GM23338 (cell line): ENCODE data around the gene ZNF334. TPM values are rescaled to one million over a fixed set of nuclear protein-coding genes. Genes with fewer than 3 reads are reported as not detected.

Experiments
- ATAC-seq: fragments of 200-7000 bp; cut with Tn5 transposase; 3 replicates; pipeline ENCODE4 v1.9.1; 2020
- DNase-seq: peaks from one replicate; pipeline ENCODE4 v3.0.0-alpha.2; 2015; ENCODE audit warnings: low spot score
- H2AFZ ChIP-seq: fragments of 200-600 bp; sonication (generic); 2 replicates; pipeline ENCODE4 v1.8.0; 2016; ENCODE audit warnings: antibody characterized with exemption, mild to moderate bottlenecking, moderate library complexity
- H3F3A ChIP-seq: fragments of 200-600 bp; sonication (generic); replicated peaks from 2 replicates; pipeline ENCODE4 v1.8.0; 2017; ENCODE audit warnings: antibody characterized with exemption, mixed run types, low read depth
- H3K27ac ChIP-seq: fragments of 200-600 bp; sonication (generic); 2 replicates; pipeline ENCODE4 v1.6.1; 2016; ENCODE audit warnings: low read depth
- H3K27me3 ChIP-seq: fragments of 200-600 bp; sonication (generic); 2 replicates; pipeline ENCODE4 v1.8.0; 2016; ENCODE audit warnings: mild to moderate bottlenecking, mixed run types, moderate library complexity; ENCODE audit not compliant: insufficient read depth
- H3K36me3 ChIP-seq: fragments of 200-600 bp; sonication (generic); 2 replicates; pipeline ENCODE4 v1.8.0; 2016; ENCODE audit warnings: mild to moderate bottlenecking; ENCODE audit not compliant: insufficient read depth
- H3K4me1 ChIP-seq: fragments of 200-600 bp; sonication (generic); 2 replicates; pipeline ENCODE4 v1.8.0; 2016; ENCODE audit warnings: mild to moderate bottlenecking, moderate library complexity; ENCODE audit not compliant: insufficient read depth
- H3K4me2 ChIP-seq: fragments of 200-600 bp; sonication (generic); 2 replicates; pipeline ENCODE4 v1.7.1; 2017; ENCODE audit warnings: mixed run types
- H3K4me3 ChIP-seq: fragments of 200-600 bp; sonication (generic); 2 replicates; pipeline ENCODE4 v1.6.1; 2016; ENCODE audit warnings: mixed run types
- H3K79me2 ChIP-seq: fragments of 200-600 bp; sonication (generic); replicated peaks from 2 replicates; pipeline ENCODE4 v1.8.0; 2017; ENCODE audit warnings: mild to moderate bottlenecking; ENCODE audit not compliant: insufficient read depth
- H3K9me2 ChIP-seq: fragments of 200-600 bp; sonication (generic); 2 replicates; pipeline ENCODE4 v1.8.0; 2017; ENCODE audit not compliant: insufficient read depth
- H4K20me1 ChIP-seq: fragments of 200-600 bp; sonication (generic); replicated peaks from 2 replicates; pipeline ENCODE4 v1.8.0; 2017; ENCODE audit warnings: mild to moderate bottlenecking; ENCODE audit not compliant: insufficient read depth
- H3K27ac Mint-ChIP-seq: 2 replicates; pipeline ENCODE4 v1.8.0; 2020; ENCODE audit warnings: inconsistent platforms, mild to moderate bottlenecking, moderate library complexity, mixed read lengths
- H3K27me3 Mint-ChIP-seq: 3 replicates; pipeline ENCODE4 v1.8.0; 2022; ENCODE audit warnings: low read depth, mild to moderate bottlenecking, moderate library complexity, mixed read lengths, inconsistent platforms; ENCODE audit not compliant: insufficient read depth, poor library complexity
- H3K36me3 Mint-ChIP-seq: 3 replicates; pipeline ENCODE4 v1.8.0; 2021; ENCODE audit warnings: low read depth, mild to moderate bottlenecking, inconsistent platforms, moderate library complexity, mixed read lengths
- H3K4me1 Mint-ChIP-seq: 3 replicates; pipeline ENCODE4 v1.8.0; 2020; ENCODE audit warnings: mild to moderate bottlenecking, inconsistent platforms, mixed read lengths
- H3K4me3 Mint-ChIP-seq: 3 replicates; pipeline ENCODE4 v1.8.0; 2021; ENCODE audit warnings: moderate library complexity, mild to moderate bottlenecking, inconsistent platforms, mixed read lengths
- H3K9me3 Mint-ChIP-seq: 3 replicates; pipeline ENCODE4 v1.8.0; 2020; ENCODE audit warnings: moderate library complexity, mild to moderate bottlenecking, inconsistent platforms, mixed read lengths
- CREB1 ChIP-seq: fragments of 250-450 bp; sonication (Bioruptor Pico); IDR thresholded peaks from 2 replicates; pipeline ENCODE4 v1.5.0; 2020; ENCODE audit warnings: low read depth, mild to moderate bottlenecking, moderate library complexity
- EZH2 ChIP-seq: fragments of 200-600 bp; sonication (generic); IDR thresholded peaks from one replicate; pipeline ENCODE4 v1.8.0; 2017; ENCODE audit warnings: antibody characterized with exemption, mild to moderate bottlenecking, low read depth; ENCODE audit not compliant: unreplicated experiment
- EZH2phosphoT487 ChIP-seq: fragments of 200-600 bp; sonication (generic); IDR thresholded peaks from one replicate; pipeline ENCODE4 v1.8.1; 2018; ENCODE audit warnings: antibody characterized with exemption; ENCODE audit not compliant: unreplicated experiment
- JUNB ChIP-seq: IDR thresholded peaks from one replicate; pipeline ENCODE4 v1.6.1; 2016; ENCODE audit warnings: antibody characterized with exemption; ENCODE audit not compliant: unreplicated experiment
- NANOG ChIP-seq: IDR thresholded peaks from 2 replicates; pipeline ENCODE4 v1.6.1; 2016; ENCODE audit warnings: antibody characterized with exemption, borderline replicate concordance
- POLR2AphosphoS5 ChIP-seq: IDR thresholded peaks from 2 replicates; pipeline ENCODE4 v1.6.1; 2016; ENCODE audit warnings: antibody characterized with exemption, low read depth
- ZNF114 ChIP-seq: fragments of 250-450 bp; sonication (Bioruptor Pico); IDR thresholded peaks from 2 replicates; pipeline ENCODE4 v1.5.0; 2020; ENCODE audit warnings: mild to moderate bottlenecking, moderate library complexity
- ZNF331 ChIP-seq: fragments of 250-450 bp; sonication (Bioruptor Pico); IDR thresholded peaks from 2 replicates; pipeline ENCODE4 v1.5.0; 2020; ENCODE audit warnings: low read depth, mild to moderate bottlenecking, moderate library complexity
- polyA plus RNA-seq: library from polyadenylated mRNA; unstranded; fragments of >200 nt; fragmentation: Nextera tagmentation; extraction: Ambion mirVana; gene quantifications from 2 replicates; pipeline ENCODE4 v1.2.1, GENCODE V29; 2016
- total RNA-seq: library from RNA; depleted of rRNA; stranded (reverse); fragments of >200 nt; shearing (Covaris generic); gene quantifications from 2 replicates; pipeline ENCODE4 v1.2.3, GENCODE V29; 2014
- TF ChIP-seq, protein P1 (sequence below), 2 experiments: fragments of 200-600 bp in 1 of 2; sonication (generic) in 1 of 2; conservative IDR thresholded peaks; 2 replicates each; pipeline versions ENCODE4 v1.5.1 to v1.6.1; 2016 to 2017; ENCODE audit warnings: antibody characterized with exemption in 2 of 2, low read depth in 2 of 2, mild to moderate bottlenecking in 2 of 2, moderate library complexity in 1 of 2
- TF ChIP-seq, protein P2 (sequence below): IDR thresholded peaks from 2 replicates; pipeline ENCODE4 v1.6.1; 2016; ENCODE audit warnings: antibody characterized with exemption
- TF ChIP-seq, protein P3 (sequence below): IDR thresholded peaks from one replicate; pipeline ENCODE4 v1.6.1; 2018; ENCODE audit warnings: antibody characterized with exemption; ENCODE audit not compliant: unreplicated experiment

Gene ZNF334
- total and polyA plus RNA-seq, 2 experiments from 2014 or later = 12.4 to 19.1 TPM

DNA sequence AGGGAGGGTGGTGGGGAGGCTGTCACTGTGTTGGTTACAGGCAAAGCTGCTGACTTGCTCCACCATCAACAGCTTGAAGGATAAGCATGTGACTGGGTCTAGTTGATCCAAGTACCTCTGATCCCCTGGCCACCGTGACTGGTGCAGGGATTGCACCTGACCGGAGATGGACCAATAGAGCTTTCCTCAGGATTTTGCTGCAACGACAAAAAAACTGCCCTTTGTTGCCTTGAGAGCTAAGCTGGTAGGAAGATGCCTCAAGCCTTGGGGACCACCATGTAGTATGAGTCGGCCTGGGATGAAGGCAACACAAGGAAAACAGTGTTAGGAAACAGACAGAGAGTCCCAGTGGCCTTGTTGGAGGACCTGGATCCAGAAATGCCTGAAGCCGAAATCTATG, 35.3 kb upstream of the ZNF334 start:
- Histone ChIP-seq H3K36me3 (no peaks in the 10 kb centered on the region), H2AFZ (no peak overlapping the region), H3K27ac (no peak overlapping the region), H3K79me2 (no peaks in the 10 kb centered on the region), H3K4me2 (no peak overlapping the region), H3K9me2 (no peaks in the 10 kb centered on the region), H3K4me1 (peaks cover 36% of the 10 kb centered on the region), H3K4me3 (no peak overlapping the region), H3F3A (no peaks in the 10 kb centered on the region), H3K27me3 (no peaks in the 10 kb centered on the region), H4K20me1 (no peaks in the 10 kb centered on the region)
- DNase-seq (no peak), ATAC-seq (no peak)
- H3K4me3 Mint-ChIP-seq = no peak overlapping the region
- H3K27ac Mint-ChIP-seq = no peak overlapping the region
- H3K9me3 Mint-ChIP-seq = no peaks in the 10 kb centered on the region
- peaks cover 21% of the 10 kb centered on the region for H3K4me1 Mint-ChIP-seq
- H3K36me3 Mint-ChIP-seq = no peaks in the 10 kb centered on the region
- TF ChIP-seq ZNF331 (CRISPR knock-in tag) = no peak
- TF ChIP-seq, protein P1, sequence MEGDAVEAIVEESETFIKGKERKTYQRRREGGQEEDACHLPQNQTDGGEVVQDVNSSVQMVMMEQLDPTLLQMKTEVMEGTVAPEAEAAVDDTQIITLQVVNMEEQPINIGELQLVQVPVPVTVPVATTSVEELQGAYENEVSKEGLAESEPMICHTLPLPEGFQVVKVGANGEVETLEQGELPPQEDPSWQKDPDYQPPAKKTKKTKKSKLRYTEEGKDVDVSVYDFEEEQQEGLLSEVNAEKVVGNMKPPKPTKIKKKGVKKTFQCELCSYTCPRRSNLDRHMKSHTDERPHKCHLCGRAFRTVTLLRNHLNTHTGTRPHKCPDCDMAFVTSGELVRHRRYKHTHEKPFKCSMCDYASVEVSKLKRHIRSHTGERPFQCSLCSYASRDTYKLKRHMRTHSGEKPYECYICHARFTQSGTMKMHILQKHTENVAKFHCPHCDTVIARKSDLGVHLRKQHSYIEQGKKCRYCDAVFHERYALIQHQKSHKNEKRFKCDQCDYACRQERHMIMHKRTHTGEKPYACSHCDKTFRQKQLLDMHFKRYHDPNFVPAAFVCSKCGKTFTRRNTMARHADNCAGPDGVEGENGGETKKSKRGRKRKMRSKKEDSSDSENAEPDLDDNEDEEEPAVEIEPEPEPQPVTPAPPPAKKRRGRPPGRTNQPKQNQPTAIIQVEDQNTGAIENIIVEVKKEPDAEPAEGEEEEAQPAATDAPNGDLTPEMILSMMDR (conservative IDR thresholded peaks at IDR 0.05; ENCODE audit: low read depth in 2 of 2) = no peak
- no peak for TF ChIP-seq NANOG
- TF ChIP-seq, protein P2, sequence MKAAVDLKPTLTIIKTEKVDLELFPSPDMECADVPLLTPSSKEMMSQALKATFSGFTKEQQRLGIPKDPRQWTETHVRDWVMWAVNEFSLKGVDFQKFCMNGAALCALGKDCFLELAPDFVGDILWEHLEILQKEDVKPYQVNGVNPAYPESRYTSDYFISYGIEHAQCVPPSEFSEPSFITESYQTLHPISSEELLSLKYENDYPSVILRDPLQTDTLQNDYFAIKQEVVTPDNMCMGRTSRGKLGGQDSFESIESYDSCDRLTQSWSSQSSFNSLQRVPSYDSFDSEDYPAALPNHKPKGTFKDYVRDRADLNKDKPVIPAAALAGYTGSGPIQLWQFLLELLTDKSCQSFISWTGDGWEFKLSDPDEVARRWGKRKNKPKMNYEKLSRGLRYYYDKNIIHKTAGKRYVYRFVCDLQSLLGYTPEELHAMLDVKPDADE = no peak
- H3K27me3 Mint-ChIP-seq = peaks cover 7% of the 10 kb centered on the region

DNA sequence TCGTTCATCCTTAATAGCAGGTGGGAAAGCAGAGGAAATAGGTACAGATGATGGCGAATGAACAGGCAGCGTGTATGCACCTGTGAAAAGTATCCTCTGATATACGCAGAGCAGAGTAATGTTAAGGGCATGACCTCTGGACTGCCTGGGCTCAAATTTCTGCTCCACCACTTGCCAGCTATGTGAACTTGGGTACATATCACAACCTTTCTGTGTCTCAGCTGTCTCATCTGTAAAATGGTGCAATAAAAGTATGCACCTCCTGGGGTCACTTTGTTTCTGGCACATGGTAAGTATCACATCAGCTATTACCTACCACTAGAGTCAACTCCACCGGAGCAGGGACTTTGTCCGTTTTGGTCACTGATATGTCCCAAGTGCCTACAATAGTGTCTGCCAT, 34.6 kb upstream of the ZNF334 start:
- Mint-ChIP-seq H3K27me3 (peaks cover 7% of the 10 kb centered on the region), H3K4me1 (peaks cover 17% of the 10 kb centered on the region), H3K9me3 (no peaks in the 10 kb centered on the region), H3K27ac (no peak overlapping the region), H3K36me3 (no peaks in the 10 kb centered on the region), H3K4me3 (no peak overlapping the region)
- Histone ChIP-seq H3K79me2 (no peaks in the 10 kb centered on the region), H3K27ac (no peak overlapping the region), H3K36me3 (no peaks in the 10 kb centered on the region), H3K27me3 (no peaks in the 10 kb centered on the region), H3K4me1 (peaks cover 34% of the 10 kb centered on the region), H3K9me2 (no peaks in the 10 kb centered on the region), H4K20me1 (no peaks in the 10 kb centered on the region), H2AFZ (no peak overlapping the region), H3F3A (no peaks in the 10 kb centered on the region), H3K4me3 (no peak overlapping the region), H3K4me2 (no peak overlapping the region)
- no peak for ATAC-seq
- no peak for DNase-seq
- TF ChIP-seq, protein P2 = no peak
- TF ChIP-seq, protein P3, sequence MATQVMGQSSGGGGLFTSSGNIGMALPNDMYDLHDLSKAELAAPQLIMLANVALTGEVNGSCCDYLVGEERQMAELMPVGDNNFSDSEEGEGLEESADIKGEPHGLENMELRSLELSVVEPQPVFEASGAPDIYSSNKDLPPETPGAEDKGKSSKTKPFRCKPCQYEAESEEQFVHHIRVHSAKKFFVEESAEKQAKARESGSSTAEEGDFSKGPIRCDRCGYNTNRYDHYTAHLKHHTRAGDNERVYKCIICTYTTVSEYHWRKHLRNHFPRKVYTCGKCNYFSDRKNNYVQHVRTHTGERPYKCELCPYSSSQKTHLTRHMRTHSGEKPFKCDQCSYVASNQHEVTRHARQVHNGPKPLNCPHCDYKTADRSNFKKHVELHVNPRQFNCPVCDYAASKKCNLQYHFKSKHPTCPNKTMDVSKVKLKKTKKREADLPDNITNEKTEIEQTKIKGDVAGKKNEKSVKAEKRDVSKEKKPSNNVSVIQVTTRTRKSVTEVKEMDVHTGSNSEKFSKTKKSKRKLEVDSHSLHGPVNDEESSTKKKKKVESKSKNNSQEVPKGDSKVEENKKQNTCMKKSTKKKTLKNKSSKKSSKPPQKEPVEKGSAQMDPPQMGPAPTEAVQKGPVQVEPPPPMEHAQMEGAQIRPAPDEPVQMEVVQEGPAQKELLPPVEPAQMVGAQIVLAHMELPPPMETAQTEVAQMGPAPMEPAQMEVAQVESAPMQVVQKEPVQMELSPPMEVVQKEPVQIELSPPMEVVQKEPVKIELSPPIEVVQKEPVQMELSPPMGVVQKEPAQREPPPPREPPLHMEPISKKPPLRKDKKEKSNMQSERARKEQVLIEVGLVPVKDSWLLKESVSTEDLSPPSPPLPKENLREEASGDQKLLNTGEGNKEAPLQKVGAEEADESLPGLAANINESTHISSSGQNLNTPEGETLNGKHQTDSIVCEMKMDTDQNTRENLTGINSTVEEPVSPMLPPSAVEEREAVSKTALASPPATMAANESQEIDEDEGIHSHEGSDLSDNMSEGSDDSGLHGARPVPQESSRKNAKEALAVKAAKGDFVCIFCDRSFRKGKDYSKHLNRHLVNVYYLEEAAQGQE = no peak
- TF ChIP-seq EZH2 = no peak
- TF ChIP-seq ZNF114 (CRISPR knock-in tag) = no peak
- no peak for TF ChIP-seq JUNB
- TF ChIP-seq CREB1 = no peak
- TF ChIP-seq EZH2phosphoT487 = no peak
- TF ChIP-seq, protein P1 (conservative IDR thresholded peaks at IDR 0.05; ENCODE audit: low read depth in 2 of 2) = no peak
- TF ChIP-seq ZNF331 (CRISPR knock-in tag) = no peak
- no peak for TF ChIP-seq POLR2AphosphoS5
